OCI-LY7 (cell line): ENCODE measurements around the gene CTNNBIP1. TPM values are rescaled to one million over a fixed set of nuclear protein-coding genes. Genes with fewer than 3 reads are reported as not detected.
"Not testable (repeated sequence)": the region's sequence is repeated elsewhere in the genome, so short reads cannot be mapped to it uniquely, and the experiment has no call there.

Source experiments
- BruUV-seq: library from RNA; stranded (reverse); fragments of 400-500 nt; replicated peaks from 2 replicates; lab custom pipeline; 2021; lab: Mats Ljungman, UMichigan
- CTCF ChIA-PET: fragments of 300-600 bp; sonication (Branson Sonifier 250); formaldehyde crosslinking; loops from one replicate; lab custom pipeline; 2022; ENCODE audit warnings: antibody characterized with exemption; ENCODE audit not compliant: unreplicated experiment; lab: Charles Lee
- POLR2A ChIA-PET: fragments of 300-600 bp; sonication (Branson Sonifier 250); formaldehyde crosslinking; loops from one replicate; lab custom pipeline; 2022; ENCODE audit warnings: antibody characterized with exemption; lab: Charles Lee
- DNase-seq: peaks from one replicate; pipeline ENCODE4 v3.0.0-alpha.2; 2015; ENCODE audit warnings: low spot score
- H2AFZ ChIP-seq: fragments of 200-600 bp; sonication (generic), shearing (Covaris generic); 2 replicates; pipeline ENCODE4 v1.6.1; 2014; ENCODE audit warnings: mild to moderate bottlenecking, antibody characterized with exemption, low read length, moderate library complexity
- H3K27ac ChIP-seq: fragments of 200-600 bp; sonication (generic); 2 replicates; pipeline ENCODE4 v1.5.1; 2014; ENCODE audit warnings: mixed run types, low read depth, mild to moderate bottlenecking, moderate library complexity, low read length, inconsistent platforms; ENCODE audit not compliant: poor library complexity, severe bottlenecking
- H3K36me3 ChIP-seq: fragments of 200-600 bp; sonication (generic); 2 replicates; pipeline ENCODE4 v1.6.1; 2014; ENCODE audit warnings: mild to moderate bottlenecking, antibody characterized with exemption, low read length, moderate library complexity, mixed read lengths; ENCODE audit not compliant: insufficient read depth
- H3K4me1 ChIP-seq: fragments of 200-600 bp; sonication (generic); 2 replicates; pipeline ENCODE4 v1.5.1; 2014; ENCODE audit warnings: mild to moderate bottlenecking, low read length; ENCODE audit not compliant: insufficient read depth, poor library complexity, severe bottlenecking
- H3K4me2 ChIP-seq: fragments of 200-600 bp; sonication (generic); 2 replicates; pipeline ENCODE4 v1.6.1; 2014; ENCODE audit warnings: mild to moderate bottlenecking, low read length
- H3K4me3 ChIP-seq: fragments of 200-600 bp; sonication (generic); 2 replicates; pipeline ENCODE4 v1.5.1; 2014; ENCODE audit warnings: mild to moderate bottlenecking, low read depth, low read length; ENCODE audit not compliant: poor library complexity, severe bottlenecking
- H3K79me2 ChIP-seq: fragments of 200-600 bp; sonication (generic); 2 replicates; pipeline ENCODE4 v1.6.1; 2016; ENCODE audit warnings: low read depth, mild to moderate bottlenecking, low read length, moderate library complexity, mixed read lengths; ENCODE audit not compliant: insufficient read depth
- H3K9me2 ChIP-seq: fragments of 200-600 bp; sonication (generic); 2 replicates; pipeline ENCODE4 v1.6.1; 2016; ENCODE audit warnings: mild to moderate bottlenecking, low read length, mixed read lengths; ENCODE audit not compliant: insufficient read depth
- H3K9me3 ChIP-seq: fragments of 200-600 bp; sonication (generic); 2 replicates; pipeline ENCODE4 v1.6.1; 2014; ENCODE audit warnings: mild to moderate bottlenecking, mixed run types, low read length, mixed read lengths
- H4K20me1 ChIP-seq: fragments of 200-600 bp; sonication (generic); 2 replicates; pipeline ENCODE4 v1.6.1; 2014; ENCODE audit warnings: mild to moderate bottlenecking, antibody characterized with exemption, low read length, moderate library complexity, mixed read lengths; ENCODE audit not compliant: insufficient read depth
- CTCF ChIP-seq: fragments of 200-600 bp; sonication (generic); conservative IDR thresholded peaks from 2 replicates; pipeline ENCODE4 v1.5.1; 2014; ENCODE audit warnings: mild to moderate bottlenecking, antibody characterized with exemption, low read length, moderate library complexity, mixed read lengths
- EZH2phosphoT487 ChIP-seq: fragments of 200-600 bp; sonication (generic); IDR thresholded peaks from 2 replicates; pipeline ENCODE4 v1.6.1; 2018; ENCODE audit warnings: low read depth, borderline replicate concordance, mild to moderate bottlenecking, mixed run types, antibody characterized with exemption, low read length, moderate library complexity, mixed read lengths
- intact Hi-C: fragments of 100-400 bp; cut with micrococcal nuclease; formaldehyde crosslinking; loops from one replicate; pipeline ENCODE4 v1.10.0; 2022; ENCODE audit not compliant: unreplicated experiment
- total RNA-seq, 2 experiments: library from RNA; depleted of rRNA in 1 of 2; stranded (reverse); fragments of >200 nt in 1 of 2; shearing (Covaris generic) in 1 of 2; gene quantifications; 2 replicates each; pipeline ENCODE4 v1.2.3, GENCODE V29; 2014 to 2022

The CTNNBIP1 gene
- total RNA-seq, 2 experiments from 2014 or later: 14.7 to 17.4 TPM

- no peaks in the 10 kb centered on the region for H3K9me2 ChIP-seq
- no TSS peak for BruUV-seq
- H3K9me3 ChIP-seq: no peaks in the 10 kb centered on the region
- TF ChIP-seq EZH2phosphoT487: no peak
- TF ChIP-seq CTCF: no peak
- no peak overlapping the region for H3K27ac ChIP-seq
- POLR2A ChIA-PET: interaction anchor here (1.0 kb wide), 1 partner anchor 16 kb away, joined by 4 read pairs; no protein-coding TSS in a partner anchor
- no peak for DNase-seq
- no peak overlapping the region for H2AFZ ChIP-seq
- peaks cover 5% of the 10 kb centered on the region; the same call in 1 of the 2 replicates for H4K20me1 ChIP-seq
- H3K4me3 ChIP-seq: no peak overlapping the region
- peaks cover 32% of the 10 kb centered on the region for H3K36me3 ChIP-seq
- peaks cover 33% of the 10 kb centered on the region for H3K4me1 ChIP-seq
- CTCF ChIA-PET: no interaction called here
- intact Hi-C loops: no loop called here
- H3K79me2 ChIP-seq: peaks cover 98% of the 10 kb centered on the region
- H3K4me2 ChIP-seq: no peak overlapping the region
Observed at GRCh38 chr1:9807541-9807940, 102.5 kb downstream of the CTNNBIP1 start.

GRCh38 chr1:9805972-9806371 is 104.1 kb downstream of the CTNNBIP1 start:
- Histone ChIP-seq H3K79me2 (peaks cover 98% of the 10 kb centered on the region), H3K36me3 (peaks cover 42% of the 10 kb centered on the region), H3K4me1 (peaks cover 25% of the 10 kb centered on the region)
- CTCF ChIA-PET, H4K20me1 ChIP-seq, H3K9me3 ChIP-seq, H2AFZ ChIP-seq, H3K9me2 ChIP-seq, intact Hi-C loops, H3K27ac ChIP-seq, DNase-seq, BruUV-seq, H3K4me3 ChIP-seq, H3K4me2 ChIP-seq: not testable (repeated sequence)
- POLR2A ChIA-PET: interaction anchor here (0.6 to 0.7 kb wide), 2 partner anchors 9 to 14 kb away, joined by 3 to 6 read pairs; no protein-coding TSS in a partner anchor

GRCh38 chr1:9805006-9805508 is 105.0 kb downstream of the CTNNBIP1 start:
- H3K9me2 ChIP-seq: no peaks in the 10 kb centered on the region
- H3K4me1 ChIP-seq: peaks cover 25% of the 10 kb centered on the region
- intact Hi-C loops: no loop called here
- H3K4me3 ChIP-seq: no peak overlapping the region
- no peaks in the 10 kb centered on the region for H3K9me3 ChIP-seq
- ChIA-PET CTCF (no interaction called here), POLR2A (interaction anchor here (0.8 to 1.5 kb wide), 4 partner anchors 11 to 55 kb away, joined by 3 to 6 read pairs (median 4); no protein-coding TSS in a partner anchor)
- H3K36me3 ChIP-seq: peaks cover 42% of the 10 kb centered on the region
- H3K79me2 ChIP-seq: peaks cover 98% of the 10 kb centered on the region
- no peaks in the 10 kb centered on the region for H4K20me1 ChIP-seq
- DNase-seq: no peak
- H3K27ac ChIP-seq: peak overlapping the region; percentile 1
- peak overlapping the region; percentile 46; the same call in 1 of the 2 replicates for H3K4me2 ChIP-seq
- BruUV-seq: no TSS peak
- TF ChIP-seq EZH2phosphoT487 (no peak), CTCF (no peak)
- no peak overlapping the region for H2AFZ ChIP-seq

- H3K9me2 ChIP-seq, BruUV-seq, DNase-seq, H4K20me1 ChIP-seq, H3K4me3 ChIP-seq, intact Hi-C loops, CTCF ChIA-PET, H3K27ac ChIP-seq, H3K9me3 ChIP-seq, H3K4me2 ChIP-seq, H2AFZ ChIP-seq: not testable (repeated sequence)
- H3K4me1 ChIP-seq: peaks cover 20% of the 10 kb centered on the region
- POLR2A ChIA-PET: interaction anchor here (0.5 to 1.9 kb wide), 4 partner anchors 9 to 1273 kb away, joined by 3 to 6 read pairs (median 3); no protein-coding TSS in a partner anchor
- H3K79me2 ChIP-seq: peaks cover 100% of the 10 kb centered on the region
- H3K36me3 ChIP-seq: peaks cover 34% of the 10 kb centered on the region
Observed at GRCh38 chr1:9803003-9803918, 106.8 kb downstream of the CTNNBIP1 start.
